ENCODE results near the gene DGKD.

DNA sequence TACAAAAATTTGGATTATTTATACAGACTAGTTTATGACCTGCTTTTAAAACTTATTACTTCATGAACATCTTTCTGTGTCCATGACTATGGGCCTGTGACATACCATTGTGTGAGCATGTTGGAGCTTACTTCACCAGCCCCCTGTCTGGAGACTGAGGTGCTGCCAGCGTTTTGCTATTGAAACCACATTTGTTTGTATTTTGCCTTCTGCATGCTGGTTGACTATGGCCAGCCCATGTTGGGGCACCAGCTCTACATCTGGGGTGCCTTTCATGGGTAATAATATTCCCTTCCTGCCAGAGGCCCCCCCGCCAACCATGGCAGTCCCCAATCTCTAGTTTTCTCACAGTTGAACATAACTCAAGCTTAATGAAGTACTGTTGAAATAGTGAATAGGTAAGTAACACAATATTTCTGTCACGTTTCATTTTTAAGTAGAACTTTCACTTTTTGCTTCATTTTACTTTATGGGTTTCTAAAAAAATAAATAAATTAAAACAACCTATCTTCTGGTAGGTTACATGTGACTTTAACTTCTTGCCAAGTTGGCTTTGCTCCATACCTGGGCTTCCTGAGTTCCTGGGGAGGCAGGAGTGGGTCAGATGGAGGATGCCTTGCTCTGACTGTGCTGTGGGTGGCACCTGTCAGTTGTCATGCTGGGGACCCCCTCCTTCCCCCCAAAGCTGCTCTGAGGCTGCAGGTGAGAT lies 63.9 kb downstream of the DGKD start:
- no peak for TF ChIP-seq EZH2 (IDR thresholded peaks at IDR 0.05; ENCODE audit: low read length, missing control alignments)
- TF ChIP-seq, protein P1, sequence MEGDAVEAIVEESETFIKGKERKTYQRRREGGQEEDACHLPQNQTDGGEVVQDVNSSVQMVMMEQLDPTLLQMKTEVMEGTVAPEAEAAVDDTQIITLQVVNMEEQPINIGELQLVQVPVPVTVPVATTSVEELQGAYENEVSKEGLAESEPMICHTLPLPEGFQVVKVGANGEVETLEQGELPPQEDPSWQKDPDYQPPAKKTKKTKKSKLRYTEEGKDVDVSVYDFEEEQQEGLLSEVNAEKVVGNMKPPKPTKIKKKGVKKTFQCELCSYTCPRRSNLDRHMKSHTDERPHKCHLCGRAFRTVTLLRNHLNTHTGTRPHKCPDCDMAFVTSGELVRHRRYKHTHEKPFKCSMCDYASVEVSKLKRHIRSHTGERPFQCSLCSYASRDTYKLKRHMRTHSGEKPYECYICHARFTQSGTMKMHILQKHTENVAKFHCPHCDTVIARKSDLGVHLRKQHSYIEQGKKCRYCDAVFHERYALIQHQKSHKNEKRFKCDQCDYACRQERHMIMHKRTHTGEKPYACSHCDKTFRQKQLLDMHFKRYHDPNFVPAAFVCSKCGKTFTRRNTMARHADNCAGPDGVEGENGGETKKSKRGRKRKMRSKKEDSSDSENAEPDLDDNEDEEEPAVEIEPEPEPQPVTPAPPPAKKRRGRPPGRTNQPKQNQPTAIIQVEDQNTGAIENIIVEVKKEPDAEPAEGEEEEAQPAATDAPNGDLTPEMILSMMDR (conservative IDR thresholded peaks at IDR 0.05 in 1 of 2, IDR thresholded peaks at IDR 0.05 in 1 of 2; ENCODE audit: low read depth in 1 of 2, low read length in 2 of 2): peak in 1 of 2 donors; percentile 7

Measured in fibroblast of lung (primary cell).